GM19240 (cell line): ENCODE results near the gene KIF4A.
"Not testable (repeated sequence)": the region's sequence is repeated elsewhere in the genome, so short reads cannot be mapped to it uniquely, and the experiment has no call there.

Experiments
- DNase-seq: peaks from one replicate; pipeline ENCODE4 v3.0.0; 2011; ENCODE audit warnings: low spot score; ENCODE audit not compliant: insufficient read length

Gene KIF4A

GRCh38 chrX:70289168-70289792, 624 bp upstream of the KIF4A start:
- no peak for DNase-seq

GRCh38 chrX:70292788-70293187, 2.9 kb downstream of the KIF4A start:
- no peak for DNase-seq

- no peak for DNase-seq
Observed at GRCh38 chrX:70293621-70294020, 3.7 kb downstream of the KIF4A start.

- no peak for DNase-seq
Observed at GRCh38 chrX:70301716-70302115, 11.8 kb downstream of the KIF4A start.

- no peak for DNase-seq
Observed at GRCh38 chrX:70313503-70313902, 23.6 kb downstream of the KIF4A start.

GRCh38 chrX:70322784-70323183, 32.9 kb downstream of the KIF4A start:
- no peak for DNase-seq

GRCh38 chrX:70323628-70324027, 33.7 kb downstream of the KIF4A start:
- not testable (repeated sequence) for DNase-seq

GRCh38 chrX:70324326-70324725, 34.4 kb downstream of the KIF4A start:
- DNase-seq, result no peak

GRCh38 chrX:70331161-70331560, 41.3 kb downstream of the KIF4A start:
- DNase-seq, result no peak

- DNase-seq, result no peak
Observed at GRCh38 chrX:70332600-70332999, 42.7 kb downstream of the KIF4A start.

GRCh38 chrX:70336767-70337166, 46.9 kb downstream of the KIF4A start:
- no peak for DNase-seq

GRCh38 chrX:70338290-70338689, 48.4 kb downstream of the KIF4A start:
- DNase-seq, result no peak

- no peak for DNase-seq
Observed at GRCh38 chrX:70343435-70343834, 53.5 kb downstream of the KIF4A start.

GRCh38 chrX:70346418-70347070, 56.6 kb downstream of the KIF4A start:
- no peak for DNase-seq

GRCh38 chrX:70348825-70349224, 58.9 kb downstream of the KIF4A start:
- DNase-seq, result not testable (repeated sequence)

- DNase-seq, result not testable (repeated sequence)
Observed at GRCh38 chrX:70349367-70350125, 59.6 kb downstream of the KIF4A start.

GRCh38 chrX:70352496-70352895, 62.6 kb downstream of the KIF4A start:
- no peak for DNase-seq

GRCh38 chrX:70353514-70353913, 63.6 kb downstream of the KIF4A start:
- no peak for DNase-seq

- DNase-seq, result no peak
Observed at GRCh38 chrX:70354716-70355115, 64.8 kb downstream of the KIF4A start.

- DNase-seq, result no peak
Observed at GRCh38 chrX:70359458-70359857, 69.6 kb downstream of the KIF4A start.

- DNase-seq, result no peak
Observed at GRCh38 chrX:70360366-70360765, 70.5 kb downstream of the KIF4A start.

GRCh38 chrX:70368731-70369130, 78.8 kb downstream of the KIF4A start:
- not testable (repeated sequence) for DNase-seq

GRCh38 chrX:70386235-70386634, 96.3 kb downstream of the KIF4A start:
- DNase-seq, result no peak
